Esophagus muscularis mucosa (tissue), 4 donors: ENCODE results near the gene IFI27L1. TPM values are rescaled to one million over a fixed set of nuclear protein-coding genes. Genes with fewer than 3 reads are reported as not detected.

Source experiments
- DNase-seq: peaks from one replicate; pipeline ENCODE4 v3.0.0-alpha.2; 2017; ENCODE audit errors: extremely low spot score
- H3K27ac ChIP-seq, 4 donors: fragments of 200-600 bp; sonication (generic); replicated peaks in 1 of 4; 1 replicate in 3 of 4; 2 replicates in 1 of 4; pipeline ENCODE4 v1.5.1; 2016 to 2019; ENCODE audit warnings: mild to moderate bottlenecking in 1 of 4
- H3K27me3 ChIP-seq, 4 donors: fragments of 200-600 bp; sonication (generic); one replicate each; pipeline versions ENCODE4 v1.5.1 to v1.6.0; 2016 to 2019
- H3K36me3 ChIP-seq, 4 donors: fragments of 200-600 bp; sonication (generic); one replicate each; pipeline ENCODE4 v1.5.1; 2016 to 2019
- H3K4me1 ChIP-seq, 4 donors: fragments of 200-600 bp; sonication (generic); one replicate each; pipeline ENCODE4 v1.5.1; 2016 to 2019
- H3K4me3 ChIP-seq, 4 donors: fragments of 200-600 bp; sonication (generic); 1 replicate in 2 of 4; 2 replicates in 2 of 4; pipeline ENCODE4 v1.5.1; 2016 to 2019; ENCODE audit warnings: mild to moderate bottlenecking in 4 of 4, moderate library complexity in 1 of 4
- H3K9me3 ChIP-seq, 4 donors: fragments of 200-600 bp; sonication (generic); 1 replicate in 3 of 4; 2 replicates in 1 of 4; pipeline ENCODE4 v1.5.1; 2016 to 2019
- CTCF ChIP-seq, 3 experiments: fragments of 200-600 bp in 2 of 3; fragments of 450-650 bp in 1 of 3; sonication (generic) in 2 of 3; IDR thresholded peaks; one replicate each; pipeline ENCODE4 v1.5.1; 2017 to 2019; ENCODE audit warnings: antibody characterized with exemption in 3 of 3, mild to moderate bottlenecking in 2 of 3, moderate library complexity in 1 of 3
- EP300 ChIP-seq: sonication (generic); formaldehyde crosslinking; IDR thresholded peaks from one replicate; pipeline ENCODE4 v1.6.1; 2017; ENCODE audit warnings: antibody characterized with exemption
- POLR2A ChIP-seq: fragments of 450-650 bp; IDR thresholded peaks from one replicate; pipeline ENCODE4 v1.6.1; 2017; ENCODE audit warnings: antibody characterized with exemption, moderate library complexity, mild to moderate bottlenecking, low read depth
- POLR2AphosphoS5 ChIP-seq, 2 donors: sonication (generic); formaldehyde crosslinking; IDR thresholded peaks; one replicate each; pipeline ENCODE4 v1.6.1; 2017; ENCODE audit warnings: antibody characterized with exemption in 2 of 2
- WGBS: methylation state at CpG from one replicate; pipeline ENCODE4 v1.1.5; 2018; 5-methylcytosine and 5-hydroxymethylcytosine counted together
- intact Hi-C: fragments of 100-400 bp; cut with DNase I; formaldehyde crosslinking; loops from one replicate; pipeline ENCODE4 v1.15.1; 2023
- total RNA-seq, 4 donors: library from RNA; depleted of rRNA; stranded (reverse); fragments of >200 nt; gene quantifications; one replicate each; pipeline versions ENCODE4 v1.1.0 to v1.2.1, GENCODE V29; 2016

The IFI27L1 gene
- total RNA-seq, 4 donors from 2014 or later = 5.8 to 12.9 (median 6.4) TPM

- intact Hi-C loops = no loop called here
- Histone ChIP-seq H3K36me3 (peaks cover 0 to 8% (median 3%) of the 10 kb centered on the region in 4 donors), H3K27me3 (peaks cover 0 to 7% (median 0%) of the 10 kb centered on the region in 4 donors), H3K4me3 (no peak overlapping the region), H3K9me3 (peaks cover 0 to 8% (median 6%) of the 10 kb centered on the region in 4 donors), H3K27ac (peak overlapping the region; percentile 72 to 82 (median 77)), H3K4me1 (peaks cover 27 to 37% (median 32%) of the 10 kb centered on the region in 4 donors)
- no peak for DNase-seq
- no peak for TF ChIP-seq CTCF (IDR thresholded peaks at IDR 0.05)
- TF ChIP-seq POLR2AphosphoS5 (IDR thresholded peaks at IDR 0.05) = no peak
- 74% methylated on average over 5 of the region's 5 CpGs for WGBS
These were observed 33.5 kb downstream of the IFI27L1 start for GRCh38 chr14:94114589-94115057.

GRCh38 chr14:94115058-94115591 lies 34.0 kb downstream of the IFI27L1 start:
- Histone ChIP-seq H3K4me3 (no peak overlapping the region), H3K27me3 (peaks cover 0 to 7% (median 0%) of the 10 kb centered on the region in 4 donors), H3K9me3 (peaks cover 0 to 13% (median 10%) of the 10 kb centered on the region in 4 donors), H3K4me1 (peaks cover 22 to 32% (median 27%) of the 10 kb centered on the region in 4 donors), H3K27ac (peak overlapping the region in 3 of 4 donors; percentile 17 to 80 (median 72)), H3K36me3 (peaks cover 0 to 8% (median 3%) of the 10 kb centered on the region in 4 donors)
- no peak for TF ChIP-seq CTCF (IDR thresholded peaks at IDR 0.05)
- no peak for TF ChIP-seq EP300
- TF ChIP-seq POLR2A = no peak
- peak; percentile 20 to 46 for TF ChIP-seq POLR2AphosphoS5 (IDR thresholded peaks at IDR 0.05)
- DNase-seq = no peak
- intact Hi-C loops = no loop called here
- 56% methylated on average over 4 of the region's 4 CpGs for WGBS

- H3K4me1 ChIP-seq = peaks cover 22 to 29% (median 24%) of the 10 kb centered on the region in 4 donors
- DNase-seq = no peak
- H3K27me3 ChIP-seq = peaks cover 0 to 7% (median 0%) of the 10 kb centered on the region in 4 donors
- peaks cover 0 to 18% (median 14%) of the 10 kb centered on the region in 4 donors for H3K9me3 ChIP-seq
- peaks cover 0 to 8% (median 3%) of the 10 kb centered on the region in 4 donors for H3K36me3 ChIP-seq
- H3K4me3 ChIP-seq = no peak overlapping the region
- 90% methylated on average over 15 of the region's 15 CpGs for WGBS
- H3K27ac ChIP-seq = peak overlapping the region in 2 of 4 donors; percentile 41 to 53
- intact Hi-C loops = no loop called here
- TF ChIP-seq CTCF (IDR thresholded peaks at IDR 0.05) (no peak), POLR2AphosphoS5 (IDR thresholded peaks at IDR 0.05) (no peak), POLR2A (no peak), EP300 (no peak)
These were observed 34.5 kb downstream of the IFI27L1 start for GRCh38 chr14:94115631-94116030.

- peaks cover 22 to 27% (median 23%) of the 10 kb centered on the region in 4 donors for H3K4me1 ChIP-seq
- H3K27ac ChIP-seq = no peak overlapping the region
- 89% methylated on average over 6 of the region's 10 CpGs for WGBS
- H3K27me3 ChIP-seq = peaks cover 0 to 7% (median 0%) of the 10 kb centered on the region in 4 donors
- peaks cover 0 to 23% (median 19%) of the 10 kb centered on the region in 4 donors for H3K9me3 ChIP-seq
- intact Hi-C loops = no loop called here
- H3K4me3 ChIP-seq = no peak overlapping the region
- no peak for TF ChIP-seq POLR2AphosphoS5 (IDR thresholded peaks at IDR 0.05)
- TF ChIP-seq CTCF (IDR thresholded peaks at IDR 0.05) = no peak
- no peak for TF ChIP-seq EP300
- TF ChIP-seq POLR2A = no peak
- DNase-seq = no peak
- H3K36me3 ChIP-seq = peaks cover 0 to 8% (median 3%) of the 10 kb centered on the region in 4 donors
These were observed 35.6 kb downstream of the IFI27L1 start for GRCh38 chr14:94116701-94117100.
